Stimulated activated CD4-positive, alpha-beta T cell treated with anti-CD3 and anti-CD28 coated beads, TNF-alpha, amount 100 ng/mL, for 24 hours (primary cell): Measurements from ENCODE around the gene ZNF322.

Experiments used
- DNase-seq, 3 experiments: peaks; one replicate each; pipeline ENCODE4 v3.0.0-alpha.2; 2020; ENCODE audit warnings: low read depth in 3 of 3

Gene ZNF322

GRCh38 chr6:26588965-26589364, 70.6 kb downstream of the ZNF322 start:
- DNase-seq = no peak
